ENCODE data around the gene TUBA8. TPM values are rescaled to one million over a fixed set of nuclear protein-coding genes. Genes with fewer than 3 reads are reported as not detected.

Gene TUBA8
- polyA plus RNA-seq, 1 donor (not counting 4 experiments of a cell fraction or from before 2014, with no cell fraction given) = 0.35 TPM

DNA sequence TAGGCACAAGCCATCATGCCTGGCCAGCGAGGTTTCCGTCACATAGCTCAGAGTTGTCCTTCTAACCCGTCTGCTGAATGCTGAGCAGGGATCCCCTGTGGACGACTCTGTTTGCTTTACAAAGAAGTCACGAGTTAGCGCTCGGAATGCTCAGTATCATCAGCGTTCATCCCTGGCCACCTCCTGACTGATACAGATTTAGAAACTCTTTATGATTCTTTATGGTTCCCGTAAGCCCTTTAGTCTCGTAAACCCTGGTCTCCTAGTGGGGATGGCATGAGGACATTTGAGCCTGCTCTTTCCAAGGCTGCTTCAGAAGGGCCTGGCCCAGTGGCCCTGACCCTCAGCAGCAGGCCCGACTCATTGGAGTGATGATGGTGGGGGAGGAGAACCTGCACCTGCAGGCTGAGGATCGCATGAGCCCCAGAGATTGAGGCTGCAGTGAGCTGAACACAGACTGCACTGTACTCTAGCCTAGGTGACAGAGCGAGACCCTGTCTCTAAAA lies 23.2 kb upstream of the TUBA8 start:
- no peaks in the 10 kb centered on the region for H3K9me1 ChIP-seq (ENCODE audit: control insufficient read depth, extremely low read depth, insufficient read depth, low read length)
- no peak for FAIRE-seq
- dilution Hi-C loops (cut with MboI; ENCODE audit: extremely low pct_ligation_motif_present, low sequenced_read_pairs) = no loop called here
- no peak overlapping the region for H2AFZ ChIP-seq (ENCODE audit: control insufficient read depth, low read length)
- no peaks in the 10 kb centered on the region for H4K20me1 ChIP-seq (ENCODE audit: control insufficient read depth, extremely low read depth, insufficient read depth, low read length)
- no peak overlapping the region for H3K4me2 ChIP-seq (ENCODE audit: control insufficient read depth, extremely low read depth, insufficient read depth, low read depth, low read length)
- no peak overlapping the region for H3K27ac ChIP-seq (ENCODE audit: control insufficient read depth, insufficient read depth, low read length)
- H3K9me3 ChIP-seq (ENCODE audit: control insufficient read depth, low read depth, low read length) = no peaks in the 10 kb centered on the region
- H3K27me3 ChIP-seq (ENCODE audit: control insufficient read depth, extremely low read depth, insufficient read depth, low read length) = no peaks in the 10 kb centered on the region
- TF ChIP-seq, protein P1, sequence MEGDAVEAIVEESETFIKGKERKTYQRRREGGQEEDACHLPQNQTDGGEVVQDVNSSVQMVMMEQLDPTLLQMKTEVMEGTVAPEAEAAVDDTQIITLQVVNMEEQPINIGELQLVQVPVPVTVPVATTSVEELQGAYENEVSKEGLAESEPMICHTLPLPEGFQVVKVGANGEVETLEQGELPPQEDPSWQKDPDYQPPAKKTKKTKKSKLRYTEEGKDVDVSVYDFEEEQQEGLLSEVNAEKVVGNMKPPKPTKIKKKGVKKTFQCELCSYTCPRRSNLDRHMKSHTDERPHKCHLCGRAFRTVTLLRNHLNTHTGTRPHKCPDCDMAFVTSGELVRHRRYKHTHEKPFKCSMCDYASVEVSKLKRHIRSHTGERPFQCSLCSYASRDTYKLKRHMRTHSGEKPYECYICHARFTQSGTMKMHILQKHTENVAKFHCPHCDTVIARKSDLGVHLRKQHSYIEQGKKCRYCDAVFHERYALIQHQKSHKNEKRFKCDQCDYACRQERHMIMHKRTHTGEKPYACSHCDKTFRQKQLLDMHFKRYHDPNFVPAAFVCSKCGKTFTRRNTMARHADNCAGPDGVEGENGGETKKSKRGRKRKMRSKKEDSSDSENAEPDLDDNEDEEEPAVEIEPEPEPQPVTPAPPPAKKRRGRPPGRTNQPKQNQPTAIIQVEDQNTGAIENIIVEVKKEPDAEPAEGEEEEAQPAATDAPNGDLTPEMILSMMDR (optimal IDR thresholded peaks at IDR 0.05 in 1 of 3, IDR thresholded peaks at IDR 0.05 in 1 of 3, conservative IDR thresholded peaks at IDR 0.05 in 1 of 3; ENCODE audit: extremely low read depth in 1 of 3, insufficient read depth in 2 of 3, low read length in 3 of 3) = no peak
- TF ChIP-seq EZH2 (IDR thresholded peaks at IDR 0.05; ENCODE audit: low read length) = no peak
- no peak overlapping the region for H3K9ac ChIP-seq (ENCODE audit: control insufficient read depth, extremely low read depth, insufficient read depth, low read length)
- H3K79me2 ChIP-seq (ENCODE audit: control insufficient read depth, insufficient read depth, low read length) = peaks cover 18% of the 10 kb centered on the region
- peaks cover 24 to 25% of the 10 kb centered on the region in 2 experiments for H3K36me3 ChIP-seq (ENCODE audit: control insufficient read depth in 2 of 2, extremely low read depth in 1 of 2, insufficient read depth in 2 of 2, low read length in 2 of 2)
- peaks cover 12% of the 10 kb centered on the region for H3K4me1 ChIP-seq (ENCODE audit: control insufficient read depth, extremely low read depth, insufficient read depth, low read length)
- no peak overlapping the region for H3K4me3 ChIP-seq (ENCODE audit: control insufficient read depth in 2 of 3, extremely low read depth in 1 of 3, insufficient read depth in 2 of 3, low read depth in 1 of 3, low read length in 3 of 3)
- DNase-seq (ENCODE audit: low read depth, low spot score) = no peak

DNA sequence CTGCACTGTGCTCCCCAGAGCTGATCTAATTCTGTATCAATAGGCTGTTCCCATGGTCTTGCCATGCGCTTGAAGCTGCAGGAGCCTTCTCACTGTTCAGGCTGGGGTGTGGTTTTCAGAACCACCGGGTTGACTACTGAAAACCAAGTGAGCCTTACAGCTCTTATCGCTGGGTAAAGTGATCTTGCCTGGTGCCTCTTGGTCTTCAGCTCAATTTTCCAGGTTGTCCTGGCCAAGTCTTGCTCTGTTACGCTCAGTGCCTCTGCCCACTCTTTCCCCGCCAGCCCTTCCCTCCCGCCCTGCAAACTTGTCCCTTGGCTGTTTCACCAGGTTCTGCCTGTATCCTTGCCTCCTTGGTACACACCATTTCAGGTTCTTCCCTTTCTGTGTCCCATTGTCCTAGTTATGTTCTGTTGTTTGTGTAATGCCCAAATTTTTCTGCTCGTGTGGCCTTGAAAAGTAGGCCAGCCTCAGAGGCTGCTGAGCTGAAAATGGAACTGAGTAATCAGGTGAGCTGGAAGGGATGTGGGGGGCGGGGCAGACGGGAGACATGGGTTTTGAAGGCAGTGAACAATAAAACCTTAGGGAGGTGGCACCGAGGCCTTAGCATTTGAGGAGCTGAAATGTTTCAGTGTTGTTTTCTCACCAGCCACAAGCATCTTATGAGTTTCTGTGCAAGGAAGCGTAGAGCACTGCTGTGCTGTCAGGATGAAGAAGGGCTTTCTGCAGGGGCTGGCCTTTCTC lies 21.6 kb upstream of the TUBA8 start:
- H2AFZ ChIP-seq (ENCODE audit: control insufficient read depth, low read length) = no peak overlapping the region
- no peak for DNase-seq (ENCODE audit: low read depth, low spot score)
- no peak for FAIRE-seq
- H3K4me3 ChIP-seq (ENCODE audit: control insufficient read depth in 2 of 3, extremely low read depth in 1 of 3, insufficient read depth in 2 of 3, low read depth in 1 of 3, low read length in 3 of 3) = no peak overlapping the region
- H3K79me2 ChIP-seq (ENCODE audit: control insufficient read depth, insufficient read depth, low read length) = peaks cover 4% of the 10 kb centered on the region
- no peak overlapping the region for H3K9ac ChIP-seq (ENCODE audit: control insufficient read depth, extremely low read depth, insufficient read depth, low read length)
- dilution Hi-C loops (cut with MboI; ENCODE audit: extremely low pct_ligation_motif_present, low sequenced_read_pairs) = no loop called here
- no peak overlapping the region for H3K27ac ChIP-seq (ENCODE audit: control insufficient read depth, insufficient read depth, low read length)
- no peaks in the 10 kb centered on the region for H3K27me3 ChIP-seq (ENCODE audit: control insufficient read depth, extremely low read depth, insufficient read depth, low read length)
- peaks cover 11% of the 10 kb centered on the region for H3K4me1 ChIP-seq (ENCODE audit: control insufficient read depth, extremely low read depth, insufficient read depth, low read length)
- no peaks in the 10 kb centered on the region for H3K9me3 ChIP-seq (ENCODE audit: control insufficient read depth, low read depth, low read length)
- H3K4me2 ChIP-seq (ENCODE audit: control insufficient read depth, extremely low read depth, insufficient read depth, low read depth, low read length) = no peak overlapping the region
- H3K36me3 ChIP-seq (ENCODE audit: control insufficient read depth in 2 of 2, extremely low read depth in 1 of 2, insufficient read depth in 2 of 2, low read length in 2 of 2) = peaks cover 20 to 21% of the 10 kb centered on the region in 2 experiments
- no peak for TF ChIP-seq EZH2 (IDR thresholded peaks at IDR 0.05; ENCODE audit: low read length)
- TF ChIP-seq, protein P1 (optimal IDR thresholded peaks at IDR 0.05 in 1 of 3, IDR thresholded peaks at IDR 0.05 in 1 of 3, conservative IDR thresholded peaks at IDR 0.05 in 1 of 3; ENCODE audit: extremely low read depth in 1 of 3, insufficient read depth in 2 of 3, low read length in 3 of 3) = no peak
- H4K20me1 ChIP-seq (ENCODE audit: control insufficient read depth, extremely low read depth, insufficient read depth, low read length) = no peaks in the 10 kb centered on the region
- no peaks in the 10 kb centered on the region for H3K9me1 ChIP-seq (ENCODE audit: control insufficient read depth, extremely low read depth, insufficient read depth, low read length)
